ENCODE results near the gene OTUD5.

The OTUD5 gene

DNA sequence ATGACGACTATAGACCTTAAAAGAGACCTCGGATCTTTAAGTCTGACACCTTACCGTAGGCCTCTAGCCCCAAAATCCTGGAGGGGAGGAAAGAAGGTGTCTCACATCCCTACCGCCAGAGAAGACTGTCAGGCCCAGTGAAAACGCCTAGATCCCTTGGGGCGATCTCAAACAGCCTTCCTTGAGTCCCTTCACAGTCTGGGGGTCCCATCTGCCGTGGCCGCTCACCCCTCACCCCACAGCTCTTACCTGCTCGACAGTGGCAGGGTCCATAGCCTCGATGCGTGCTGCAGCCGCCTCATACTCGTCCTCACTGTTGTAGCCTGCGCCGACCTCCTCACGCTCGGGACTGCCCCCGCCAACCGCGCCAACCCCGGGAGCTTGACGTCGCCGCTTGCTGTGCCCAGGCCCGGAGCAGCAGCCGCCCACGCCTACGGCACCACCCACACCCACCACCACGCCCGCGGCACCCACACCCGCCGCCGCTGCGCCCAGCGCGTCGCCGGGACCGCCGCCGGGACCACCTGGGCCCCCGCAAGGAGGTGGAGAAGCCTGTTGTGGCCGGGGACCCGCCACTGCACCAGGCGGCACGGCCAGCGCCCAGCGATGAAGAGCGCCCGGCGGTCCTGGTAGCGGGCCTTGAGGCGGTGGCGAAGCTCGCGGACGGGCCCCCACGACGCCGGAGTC is 536 bp downstream of the OTUD5 start:
- peak overlapping the region; percentile 64 for H3K4me3 ChIP-seq (ENCODE audit: low read depth, low read length)
- in situ Hi-C loops (cut with HindIII; ENCODE audit: low sequenced_read_pairs), result no loop called here
- TF ChIP-seq, protein P1, sequence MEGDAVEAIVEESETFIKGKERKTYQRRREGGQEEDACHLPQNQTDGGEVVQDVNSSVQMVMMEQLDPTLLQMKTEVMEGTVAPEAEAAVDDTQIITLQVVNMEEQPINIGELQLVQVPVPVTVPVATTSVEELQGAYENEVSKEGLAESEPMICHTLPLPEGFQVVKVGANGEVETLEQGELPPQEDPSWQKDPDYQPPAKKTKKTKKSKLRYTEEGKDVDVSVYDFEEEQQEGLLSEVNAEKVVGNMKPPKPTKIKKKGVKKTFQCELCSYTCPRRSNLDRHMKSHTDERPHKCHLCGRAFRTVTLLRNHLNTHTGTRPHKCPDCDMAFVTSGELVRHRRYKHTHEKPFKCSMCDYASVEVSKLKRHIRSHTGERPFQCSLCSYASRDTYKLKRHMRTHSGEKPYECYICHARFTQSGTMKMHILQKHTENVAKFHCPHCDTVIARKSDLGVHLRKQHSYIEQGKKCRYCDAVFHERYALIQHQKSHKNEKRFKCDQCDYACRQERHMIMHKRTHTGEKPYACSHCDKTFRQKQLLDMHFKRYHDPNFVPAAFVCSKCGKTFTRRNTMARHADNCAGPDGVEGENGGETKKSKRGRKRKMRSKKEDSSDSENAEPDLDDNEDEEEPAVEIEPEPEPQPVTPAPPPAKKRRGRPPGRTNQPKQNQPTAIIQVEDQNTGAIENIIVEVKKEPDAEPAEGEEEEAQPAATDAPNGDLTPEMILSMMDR (IDR thresholded peaks at IDR 0.05; ENCODE audit: low read depth, low read length, missing control alignments), result no peak
- DNase-seq (ENCODE audit: low read depth), result no peak

- in situ Hi-C loops (cut with HindIII; ENCODE audit: low sequenced_read_pairs), result no loop called here
- H3K4me3 ChIP-seq (ENCODE audit: low read depth, low read length), result no peak overlapping the region
- DNase-seq (ENCODE audit: low read depth), result no peak
- TF ChIP-seq, protein P1 (IDR thresholded peaks at IDR 0.05; ENCODE audit: low read depth, low read length, missing control alignments), result no peak
These were observed 8.8 kb downstream of the OTUD5 start for GRCh38 chrX:48948589-48948988.

GRCh38 chrX:48945517-48946348 is 11.7 kb downstream of the OTUD5 start:
- no peak overlapping the region for H3K4me3 ChIP-seq (ENCODE audit: low read depth, low read length)
- TF ChIP-seq, protein P1 (IDR thresholded peaks at IDR 0.05; ENCODE audit: low read depth, low read length, missing control alignments), result peak; percentile 84
- no peak for DNase-seq (ENCODE audit: low read depth)
- in situ Hi-C loops (cut with HindIII; ENCODE audit: low sequenced_read_pairs), result no loop called here

DNA sequence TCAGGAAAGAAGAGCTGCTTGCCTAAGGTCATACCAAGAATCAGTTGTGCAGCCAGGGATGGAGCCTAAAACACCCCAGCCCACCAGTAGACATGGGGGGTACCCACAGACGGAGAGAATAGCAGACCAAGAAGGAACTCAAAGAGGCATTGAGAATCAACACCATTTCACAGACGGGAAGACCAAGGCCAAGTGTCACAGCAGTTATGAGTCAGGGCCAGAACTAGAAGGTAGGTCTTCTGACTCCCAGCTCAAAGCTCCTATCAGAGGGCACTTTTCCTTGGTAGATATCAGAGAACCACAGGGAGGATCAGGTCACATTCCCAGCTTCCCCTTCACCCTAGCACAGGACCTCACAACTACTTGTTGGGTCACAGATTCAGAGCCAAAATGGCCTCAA is 14.5 kb downstream of the OTUD5 start:
- TF ChIP-seq, protein P1 (IDR thresholded peaks at IDR 0.05; ENCODE audit: low read depth, low read length, missing control alignments), result no peak
- DNase-seq (ENCODE audit: low read depth), result no peak
- no peak overlapping the region for H3K4me3 ChIP-seq (ENCODE audit: low read depth, low read length)
- in situ Hi-C loops (cut with HindIII; ENCODE audit: low sequenced_read_pairs), result no loop called here

- TF ChIP-seq, protein P1 (IDR thresholded peaks at IDR 0.05; ENCODE audit: low read depth, low read length, missing control alignments), result no peak
- in situ Hi-C loops (cut with HindIII; ENCODE audit: low sequenced_read_pairs), result no loop called here
- H3K4me3 ChIP-seq (ENCODE audit: low read depth, low read length), result no peak overlapping the region
- DNase-seq (ENCODE audit: low read depth), result no peak
These were observed 16.9 kb downstream of the OTUD5 start for GRCh38 chrX:48940404-48940955.

DNA sequence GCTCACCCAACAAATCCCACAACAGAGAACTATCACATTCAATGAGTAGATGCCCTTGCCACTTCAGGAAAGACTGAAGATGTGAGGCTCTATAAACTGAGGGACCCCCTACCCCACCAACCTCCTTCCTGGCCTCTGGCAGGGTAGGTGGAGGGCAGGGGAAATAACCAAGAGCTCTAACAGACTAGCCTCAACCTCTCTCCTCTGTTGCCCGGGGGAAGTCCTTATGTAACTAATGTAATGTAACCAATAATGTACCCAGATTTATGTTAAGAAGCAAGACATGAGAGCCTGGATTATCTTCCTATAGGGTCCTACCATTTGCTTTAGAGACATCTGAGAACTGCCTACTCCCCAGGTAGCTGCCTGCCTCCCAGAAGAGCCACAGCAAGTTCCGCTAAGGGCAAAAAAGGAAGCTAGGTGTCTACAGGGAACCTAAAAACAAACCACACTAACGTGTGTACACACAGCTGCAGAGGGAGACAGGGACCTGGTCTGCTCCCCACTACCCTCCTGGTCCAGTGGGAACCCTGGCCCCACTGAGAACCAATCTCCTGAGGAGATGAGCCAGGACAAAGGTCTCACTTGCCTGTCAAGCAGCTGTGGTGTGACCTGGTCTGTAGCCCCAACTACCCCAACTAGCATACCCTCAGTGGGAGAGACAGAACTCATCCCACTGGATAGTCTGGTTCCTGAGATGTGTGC is 17.7 kb downstream of the OTUD5 start:
- DNase-seq (ENCODE audit: low read depth), result no peak
- in situ Hi-C loops (cut with HindIII; ENCODE audit: low sequenced_read_pairs), result no loop called here
- no peak overlapping the region for H3K4me3 ChIP-seq (ENCODE audit: low read depth, low read length)
- TF ChIP-seq, protein P1 (IDR thresholded peaks at IDR 0.05; ENCODE audit: low read depth, low read length, missing control alignments), result no peak
